Large intestine (tissue), 3 donors: ENCODE results near the gene ALOX5. TPM values are rescaled to one million over a fixed set of nuclear protein-coding genes. Genes with fewer than 3 reads are reported as not detected.
"Not testable (repeated sequence)": the region's sequence is repeated elsewhere in the genome, so short reads cannot be mapped to it uniquely, and the experiment has no call there.

Source experiments
- DNase-seq, 2 donors: peaks; one replicate each; pipeline versions ENCODE4 v3.0.0 to v3.0.0-alpha.2; 2013
- H3K27ac ChIP-seq: one replicate; pipeline ENCODE4 v1.5.1; 2013; ENCODE audit warnings: low read length
- H3K27me3 ChIP-seq: 2 replicates; pipeline ENCODE4 v1.6.1; 2013; ENCODE audit warnings: low read length; ENCODE audit not compliant: control insufficient read depth, insufficient read depth
- H3K36me3 ChIP-seq: 2 replicates; pipeline ENCODE4 v1.6.1; 2013; ENCODE audit warnings: low read length; ENCODE audit not compliant: control insufficient read depth, insufficient read depth
- H3K4me1 ChIP-seq: one replicate; pipeline ENCODE4 v1.6.1; 2013; ENCODE audit warnings: low read length; ENCODE audit not compliant: control insufficient read depth, insufficient read depth
- H3K4me3 ChIP-seq: one replicate; pipeline ENCODE4 v1.5.1; 2013; ENCODE audit warnings: low read length
- H3K9me3 ChIP-seq: one replicate; pipeline ENCODE4 v1.6.1; 2013; ENCODE audit warnings: mild to moderate bottlenecking, low read depth, low read length, moderate library complexity; ENCODE audit not compliant: control insufficient read depth
- WGBS: methylation state at CpG from one replicate; pipeline ENCODE4 v1.1.5; 2013; ENCODE audit warnings: low lambda C conversion rate; ENCODE audit not compliant: insufficient coverage; 5-methylcytosine and 5-hydroxymethylcytosine counted together
- polyA plus RNA-seq: library from polyadenylated mRNA; unstranded; fragments of 120-200 nt; gene quantifications from one replicate; pipeline ENCODE4 v1.2.1, GENCODE V29; 2013

The ALOX5 gene
- polyA plus RNA-seq, 1 donor: 17.6 TPM

DNA sequence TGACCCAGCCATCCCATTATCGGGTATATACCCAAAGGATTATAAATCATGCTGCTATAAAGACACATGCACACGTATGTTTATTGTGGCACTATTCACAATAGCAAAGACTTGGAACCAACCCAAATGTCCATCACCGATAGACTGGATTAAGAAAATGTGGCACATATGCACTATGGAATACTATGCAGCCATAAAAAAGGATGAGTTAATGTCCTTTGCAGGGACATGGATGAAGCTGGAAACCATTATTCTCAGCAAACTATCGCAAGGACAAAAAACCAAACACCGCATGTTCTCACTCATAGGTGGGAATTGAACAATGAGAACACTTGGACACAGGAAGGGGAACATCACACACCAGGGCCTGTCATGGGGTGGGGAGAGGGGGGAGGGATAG, 41.0 kb downstream of the ALOX5 start:
- H3K4me1 ChIP-seq, H3K4me3 ChIP-seq, H3K36me3 ChIP-seq, H3K27ac ChIP-seq, DNase-seq, H3K9me3 ChIP-seq, H3K27me3 ChIP-seq: not testable (repeated sequence)
- no CpG with 5 or more reads among the region's 5 CpGs for WGBS

DNA sequence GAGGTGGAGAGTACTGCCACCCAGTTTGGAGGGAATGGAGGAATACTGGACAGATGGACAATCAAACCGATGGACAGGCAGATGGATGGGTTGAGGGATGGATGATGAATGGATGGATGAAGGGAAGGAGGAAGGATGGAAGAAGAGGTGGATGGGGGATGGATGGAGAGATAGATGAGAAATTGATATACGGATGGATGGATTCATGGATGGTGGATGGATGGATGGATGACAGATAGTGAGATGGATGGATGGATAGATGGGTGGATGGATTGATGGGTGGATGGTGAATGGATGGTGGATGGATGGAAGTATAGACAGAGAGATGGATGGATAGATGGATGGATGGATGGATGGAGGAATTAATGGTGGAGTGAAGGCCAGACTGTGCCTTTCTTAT, 42.6 kb downstream of the ALOX5 start:
- 89% methylated on average over 2 of the region's 2 CpGs for WGBS
- H3K27me3 ChIP-seq: no peaks in the 10 kb centered on the region
- no peak overlapping the region for H3K4me3 ChIP-seq
- DNase-seq: no peak
- H3K9me3 ChIP-seq: no peaks in the 10 kb centered on the region
- H3K4me1 ChIP-seq: no peaks in the 10 kb centered on the region
- H3K36me3 ChIP-seq: no peaks in the 10 kb centered on the region
- H3K27ac ChIP-seq: no peak overlapping the region

DNA sequence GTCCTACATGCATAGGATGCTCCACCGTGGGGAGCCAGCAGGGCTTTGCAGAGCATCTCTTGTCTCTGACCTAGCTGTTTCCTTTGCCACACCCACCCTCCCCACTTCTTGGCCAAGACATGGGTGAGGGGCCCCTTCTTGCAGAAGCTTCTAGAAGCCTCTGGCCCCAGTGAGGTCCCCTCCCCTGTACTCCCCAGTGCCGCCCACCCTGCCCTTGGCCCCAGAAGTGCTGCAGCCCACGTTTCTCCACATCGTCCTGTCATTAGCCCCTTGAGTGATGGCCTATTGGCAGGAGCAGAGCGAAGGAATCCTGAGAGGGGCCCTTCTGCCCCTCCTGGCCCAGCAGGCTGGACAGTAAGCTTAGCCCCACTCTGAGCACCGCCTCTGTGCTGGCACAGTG, 43.7 kb downstream of the ALOX5 start:
- no CpG with 5 or more reads among the region's 6 CpGs for WGBS
- Histone ChIP-seq H3K36me3 (no peaks in the 10 kb centered on the region), H3K9me3 (no peaks in the 10 kb centered on the region), H3K4me3 (no peak overlapping the region), H3K27ac (no peak overlapping the region), H3K4me1 (no peaks in the 10 kb centered on the region), H3K27me3 (no peaks in the 10 kb centered on the region)
- DNase-seq: no peak

DNA sequence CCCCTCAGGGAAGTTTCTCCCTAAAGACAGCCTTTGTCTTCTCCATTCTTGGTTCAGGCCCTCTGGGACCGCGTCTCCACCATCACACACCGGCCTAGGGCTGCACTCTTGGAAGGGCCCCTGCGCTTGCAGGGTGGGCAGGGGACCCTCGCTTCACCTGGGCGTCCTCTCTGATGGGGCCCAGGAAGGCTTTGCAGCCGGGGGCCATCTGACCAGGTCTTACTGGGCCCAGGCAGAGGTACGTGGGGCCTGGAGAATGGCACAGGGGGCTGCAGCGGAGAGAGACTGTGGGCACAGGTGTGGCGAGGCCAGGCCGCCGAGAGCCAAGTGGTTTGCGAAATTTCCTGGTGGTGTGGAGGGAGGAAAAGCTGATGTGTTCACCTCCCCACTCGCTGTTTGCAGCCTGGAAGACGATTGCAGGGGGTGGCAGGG, 44.4 kb downstream of the ALOX5 start:
- Histone ChIP-seq H3K9me3 (no peaks in the 10 kb centered on the region), H3K4me1 (no peaks in the 10 kb centered on the region), H3K4me3 (peak overlapping the region; percentile 68), H3K36me3 (no peaks in the 10 kb centered on the region), H3K27me3 (no peaks in the 10 kb centered on the region), H3K27ac (no peak overlapping the region)
- DNase-seq: no peak
- WGBS: no CpG with 5 or more reads among the region's 15 CpGs

DNA sequence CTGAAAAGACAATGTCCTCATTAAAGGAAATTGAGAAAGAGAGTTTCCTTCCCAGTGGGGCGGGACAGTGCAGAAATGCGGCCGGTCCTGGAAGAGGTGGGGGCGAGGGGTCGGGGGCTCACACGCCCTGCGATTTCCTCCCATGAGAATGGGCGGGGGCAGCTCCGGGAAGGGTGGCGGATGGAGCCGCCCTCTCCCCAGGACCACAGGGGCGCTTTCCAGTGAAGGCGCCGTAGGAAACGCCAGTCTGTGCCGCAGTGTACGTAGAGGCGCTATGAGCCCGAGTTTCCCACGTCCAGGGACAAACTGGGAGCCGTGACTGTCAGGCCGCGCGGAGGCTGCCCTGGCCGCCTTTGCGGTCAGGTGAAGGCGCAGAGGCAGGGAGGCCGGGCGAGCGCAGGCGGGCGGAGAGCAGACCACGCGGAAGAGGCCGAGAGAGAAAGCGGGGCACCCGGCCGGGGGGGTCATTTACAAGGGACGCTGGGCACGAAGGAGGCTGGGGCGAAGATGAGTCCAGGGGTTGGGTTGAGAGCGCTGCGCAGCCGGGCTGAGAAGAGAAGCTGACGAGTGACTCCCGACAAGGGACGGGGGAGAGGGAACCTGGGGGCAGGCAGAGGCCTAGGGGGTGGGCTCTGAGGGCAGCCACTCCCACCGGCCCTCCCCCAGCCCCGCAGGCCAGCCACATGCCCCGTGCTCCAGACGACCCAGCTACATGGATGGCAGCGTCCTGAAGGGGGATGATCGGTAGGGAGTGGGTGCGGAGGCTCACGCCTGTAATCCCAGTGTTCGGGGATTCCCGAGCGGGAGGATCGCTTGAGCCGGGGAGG, 45.0 kb downstream of the ALOX5 start:
- H3K4me1 ChIP-seq: no peaks in the 10 kb centered on the region
- no peaks in the 10 kb centered on the region for H3K27me3 ChIP-seq
- peak; percentile 47 to 79 for DNase-seq
- WGBS: no CpG with 5 or more reads among the region's 60 CpGs
- no peaks in the 10 kb centered on the region for H3K36me3 ChIP-seq
- peak overlapping the region; percentile 70 for H3K27ac ChIP-seq
- H3K4me3 ChIP-seq: peak overlapping the region; percentile 68
- no peaks in the 10 kb centered on the region for H3K9me3 ChIP-seq

DNA sequence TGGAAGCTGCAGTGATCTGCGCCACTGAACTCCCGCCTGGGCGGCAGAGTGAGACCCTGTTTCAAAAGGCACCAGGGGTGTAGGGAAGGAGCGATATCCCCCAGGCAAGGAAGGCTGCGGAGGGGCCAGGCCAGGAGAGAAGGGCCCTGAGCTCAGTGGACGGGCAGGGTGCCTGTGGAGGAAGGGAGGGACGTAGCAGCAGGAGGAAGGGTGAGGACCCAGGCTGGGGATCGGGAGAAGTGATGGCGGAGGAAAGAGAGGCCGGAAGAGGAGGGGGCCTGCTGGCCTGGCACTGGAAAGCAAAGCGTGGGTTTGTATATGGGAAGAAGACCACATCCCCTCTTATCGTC, 45.6 kb downstream of the ALOX5 start:
- no CpG with 5 or more reads among the region's 12 CpGs for WGBS
- Histone ChIP-seq H3K27ac (peak overlapping the region; percentile 70), H3K4me3 (peak overlapping the region; percentile 68), H3K36me3 (no peaks in the 10 kb centered on the region), H3K9me3 (no peaks in the 10 kb centered on the region), H3K4me1 (no peaks in the 10 kb centered on the region), H3K27me3 (no peaks in the 10 kb centered on the region)
- DNase-seq: no peak

DNA sequence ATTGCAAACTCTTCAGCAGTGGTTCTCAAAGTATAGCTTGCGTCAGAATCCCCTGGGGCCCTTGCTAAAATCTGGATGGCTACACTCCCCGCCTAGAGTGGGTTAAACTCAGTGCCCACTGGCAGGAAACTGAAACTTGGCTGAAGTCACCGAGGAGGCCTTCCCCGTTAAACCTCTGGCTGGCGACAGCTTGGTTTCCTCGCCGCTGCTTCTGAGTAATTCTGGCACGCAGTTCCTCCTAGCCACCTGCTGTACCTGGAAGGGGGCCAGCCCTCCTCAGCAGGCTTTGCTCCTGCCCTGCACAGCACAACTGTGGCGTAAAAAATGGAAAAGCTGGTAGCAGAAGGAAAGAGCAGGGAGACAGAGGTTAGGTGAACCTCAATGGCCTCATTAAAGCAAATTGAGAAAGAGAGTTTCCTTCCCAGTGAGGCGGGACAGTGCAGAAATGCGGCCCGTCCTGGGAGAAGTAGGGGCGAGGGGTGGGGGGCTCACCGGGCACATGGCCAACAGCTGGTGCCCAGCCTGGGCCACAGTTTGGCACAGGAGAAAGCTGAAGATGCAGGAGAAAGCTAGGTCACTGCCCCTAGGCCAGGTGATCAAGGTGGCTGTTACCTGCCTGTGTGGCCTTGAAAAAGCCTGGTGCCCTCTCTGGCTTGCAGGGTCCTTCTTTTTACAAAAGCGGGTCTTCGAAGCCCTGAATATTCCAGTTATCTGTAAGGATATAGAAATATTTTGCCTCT, 46.6 kb downstream of the ALOX5 start:
- no CpG with 5 or more reads among the region's 16 CpGs for WGBS
- Histone ChIP-seq H3K27me3 (no peaks in the 10 kb centered on the region), H3K36me3 (no peaks in the 10 kb centered on the region), H3K27ac (no peak overlapping the region), H3K4me1 (no peaks in the 10 kb centered on the region), H3K4me3 (no peak overlapping the region), H3K9me3 (no peaks in the 10 kb centered on the region)
- peak in 1 of 2 donors; percentile 44 for DNase-seq

DNA sequence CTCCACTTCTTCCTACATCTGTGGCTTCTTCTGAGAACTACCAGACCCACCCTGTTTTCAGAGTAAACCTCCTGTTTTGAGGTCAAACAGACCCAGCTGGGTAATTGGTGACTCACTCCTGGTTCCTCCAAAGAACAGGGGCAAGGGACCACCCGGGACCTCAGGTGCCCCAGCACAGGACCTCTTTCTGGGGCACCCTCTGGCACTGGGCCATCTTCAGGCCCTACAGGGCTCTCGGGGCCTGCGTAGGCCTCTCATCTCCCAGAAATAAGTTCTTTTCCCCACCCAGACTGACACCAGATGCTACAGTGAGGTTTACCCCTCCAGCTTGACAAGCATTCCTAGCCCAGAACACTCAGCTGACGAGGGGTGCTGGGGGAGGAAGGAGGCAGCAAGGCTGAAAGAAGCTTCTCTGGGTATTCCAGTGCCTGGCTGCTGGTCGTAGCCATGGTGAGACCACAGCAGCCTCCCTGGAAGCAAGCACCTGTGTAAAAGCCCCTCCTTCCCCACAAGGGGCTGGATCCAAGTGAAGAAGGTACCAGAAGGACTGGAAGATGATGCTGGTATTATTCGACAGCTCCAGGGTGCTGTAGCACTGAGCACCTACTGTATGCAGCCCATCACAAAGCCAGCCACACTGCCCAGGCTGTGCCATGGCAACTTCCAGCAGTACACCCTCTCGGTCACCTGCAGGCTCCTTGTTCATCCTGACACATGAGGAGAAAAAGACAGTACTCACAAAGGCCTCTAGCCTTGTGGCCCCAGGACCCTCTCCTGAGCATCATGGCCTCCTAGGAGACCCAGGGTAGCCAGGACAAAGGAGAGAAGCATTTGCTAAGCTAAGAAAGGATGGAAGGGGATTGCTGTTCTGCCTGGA, 47.4 kb downstream of the ALOX5 start:
- H3K36me3 ChIP-seq: no peaks in the 10 kb centered on the region
- H3K27ac ChIP-seq: no peak overlapping the region
- WGBS: no CpG with 5 or more reads among the region's 7 CpGs
- DNase-seq: no peak
- H3K9me3 ChIP-seq: no peaks in the 10 kb centered on the region
- H3K4me3 ChIP-seq: no peak overlapping the region
- no peaks in the 10 kb centered on the region for H3K4me1 ChIP-seq
- H3K27me3 ChIP-seq: no peaks in the 10 kb centered on the region

DNA sequence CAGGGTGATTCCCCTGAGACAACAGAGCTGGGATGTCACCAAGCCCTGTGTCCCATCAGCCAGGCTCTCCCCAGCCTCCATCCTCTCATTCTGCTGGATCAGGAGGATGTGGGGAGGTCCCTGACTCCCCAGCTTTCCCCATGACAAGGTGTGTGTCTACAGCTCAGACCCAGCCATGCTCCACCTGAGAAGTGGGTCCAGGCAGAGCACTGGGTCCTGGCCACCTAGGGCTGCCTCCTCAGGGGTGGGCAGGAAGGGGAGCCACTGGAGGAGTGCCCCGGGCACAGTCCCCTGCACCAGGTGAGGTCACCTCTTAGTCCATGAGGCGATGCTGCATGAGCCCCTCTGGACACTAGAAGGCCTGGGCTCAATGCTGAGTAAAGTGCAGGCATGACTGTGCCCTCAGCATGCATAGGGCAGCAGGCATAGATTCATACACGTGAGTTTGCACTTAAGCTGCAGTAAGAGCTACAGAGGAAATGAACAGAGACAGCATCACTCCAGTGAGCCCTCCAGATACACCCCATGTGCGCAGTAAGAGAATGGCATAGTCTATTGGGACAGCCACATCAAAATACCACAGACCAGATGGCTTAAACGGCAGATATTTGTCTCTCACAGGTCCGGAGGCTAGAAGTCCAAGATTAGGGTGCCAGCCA, 48.3 kb downstream of the ALOX5 start:
- H3K27me3 ChIP-seq: peaks cover 4% of the 10 kb centered on the region
- H3K4me3 ChIP-seq: no peak overlapping the region
- no peak overlapping the region for H3K27ac ChIP-seq
- no peaks in the 10 kb centered on the region for H3K9me3 ChIP-seq
- H3K4me1 ChIP-seq: no peaks in the 10 kb centered on the region
- H3K36me3 ChIP-seq: no peaks in the 10 kb centered on the region
- DNase-seq: no peak
- WGBS: no CpG with 5 or more reads among the region's 6 CpGs
